MG63 (cell line): ENCODE data around the gene NDUFS2. TPM values are rescaled to one million over a fixed set of nuclear protein-coding genes. Genes with fewer than 3 reads are reported as not detected.
"Not testable (repeated sequence)": the region's sequence is repeated elsewhere in the genome, so short reads cannot be mapped to it uniquely, and the experiment has no call there.

Source experiments
- DNase-seq: peaks from one replicate; pipeline ENCODE4 v3.0.0-alpha.2; 2020
- H3K27me3 ChIP-seq: fragments of 250-450 bp; sonication (Bioruptor Pico); 2 replicates; pipeline ENCODE4 v1.5.1; 2020; ENCODE audit warnings: mild to moderate bottlenecking, moderate library complexity
- H3K36me3 ChIP-seq: fragments of 250-450 bp; sonication (Bioruptor Pico); 2 replicates; pipeline ENCODE4 v1.5.1; 2020; ENCODE audit warnings: mild to moderate bottlenecking, moderate library complexity
- H3K4me3 ChIP-seq: fragments of 250-450 bp; sonication (Bioruptor Pico); 2 replicates; pipeline ENCODE4 v1.5.1; 2020; ENCODE audit warnings: mild to moderate bottlenecking, moderate library complexity
- H3K9me3 ChIP-seq: fragments of 250-450 bp; sonication (Bioruptor Pico); 2 replicates; pipeline ENCODE4 v1.5.1; 2020; ENCODE audit warnings: mild to moderate bottlenecking, moderate library complexity
- total RNA-seq: library from RNA; depleted of rRNA; stranded (reverse); fragments of >200 nt; shearing (Covaris generic); gene quantifications from 2 replicates; pipeline ENCODE4 v1.2.3, GENCODE V29; 2014; ENCODE audit warnings: low replicate concordance; rRNA removed

The NDUFS2 gene
- total RNA-seq, 1 experiment from 2014 or later, result 194 TPM

DNA sequence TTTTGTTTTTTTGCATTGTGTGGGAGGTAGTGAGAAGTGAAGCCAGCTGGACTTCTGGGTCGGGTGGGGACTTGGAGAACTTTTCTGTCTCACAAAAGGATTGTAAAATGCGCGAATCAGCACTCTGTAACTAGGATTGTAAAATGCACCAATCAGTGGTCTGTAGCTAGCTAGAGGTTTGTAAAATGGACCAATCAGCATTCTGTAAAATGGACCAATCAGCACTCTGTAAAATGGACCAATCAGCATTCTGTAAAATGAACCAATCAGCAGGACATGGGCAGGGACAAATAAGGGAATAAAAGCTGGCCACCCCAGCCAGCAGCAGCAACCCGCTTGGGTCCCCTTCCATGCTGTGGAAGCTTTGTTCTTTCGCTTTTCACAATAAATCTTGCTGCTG, 47.9 kb downstream of the NDUFS2 start:
- H3K9me3 ChIP-seq, result not testable (repeated sequence)

GRCh38 chr1:161250829-161251228, 48.7 kb downstream of the NDUFS2 start:
- H3K9me3 ChIP-seq, result no peaks in the 10 kb centered on the region
- H3K36me3 ChIP-seq, result no peaks in the 10 kb centered on the region
- DNase-seq, result no peak
- H3K27me3 ChIP-seq, result no peaks in the 10 kb centered on the region
- H3K4me3 ChIP-seq, result no peak overlapping the region

More for the DNA sequence above, 47.9 kb downstream of the NDUFS2 start:
- H3K27me3 ChIP-seq, H3K36me3 ChIP-seq, H3K4me3 ChIP-seq, DNase-seq: not testable (repeated sequence)

GRCh38 chr1:161251579-161251978, 49.4 kb downstream of the NDUFS2 start:
- no peak for DNase-seq

DNA sequence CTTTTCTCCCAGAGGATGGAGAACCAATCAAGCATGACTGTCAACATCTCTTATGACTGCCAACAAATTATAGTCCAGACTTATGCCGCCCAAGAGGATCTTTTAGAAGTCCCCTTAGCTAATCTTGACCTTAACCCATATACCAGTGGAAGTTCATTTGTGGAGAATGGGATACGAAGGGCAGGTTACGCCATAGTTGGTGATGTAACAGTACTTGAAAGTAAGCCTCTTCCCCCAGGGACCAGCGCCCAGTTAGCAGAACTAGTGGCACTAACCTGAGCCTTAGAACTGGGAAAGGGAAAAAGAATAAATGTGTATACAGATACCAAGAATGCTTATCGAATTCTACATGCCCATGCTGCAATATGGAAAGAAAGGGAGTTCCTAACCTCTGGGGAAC, 53.1 kb downstream of the NDUFS2 start:
- not testable (repeated sequence) for H3K36me3 ChIP-seq, H3K9me3 ChIP-seq, H3K4me3 ChIP-seq, DNase-seq
- peaks cover 19% of the 10 kb centered on the region for H3K27me3 ChIP-seq

More at GRCh38 chr1:161251579-161251978, 49.4 kb downstream of the NDUFS2 start:
- Histone ChIP-seq H3K9me3 (no peaks in the 10 kb centered on the region), H3K36me3 (no peaks in the 10 kb centered on the region), H3K4me3 (no peak overlapping the region), H3K27me3 (no peaks in the 10 kb centered on the region)

DNA sequence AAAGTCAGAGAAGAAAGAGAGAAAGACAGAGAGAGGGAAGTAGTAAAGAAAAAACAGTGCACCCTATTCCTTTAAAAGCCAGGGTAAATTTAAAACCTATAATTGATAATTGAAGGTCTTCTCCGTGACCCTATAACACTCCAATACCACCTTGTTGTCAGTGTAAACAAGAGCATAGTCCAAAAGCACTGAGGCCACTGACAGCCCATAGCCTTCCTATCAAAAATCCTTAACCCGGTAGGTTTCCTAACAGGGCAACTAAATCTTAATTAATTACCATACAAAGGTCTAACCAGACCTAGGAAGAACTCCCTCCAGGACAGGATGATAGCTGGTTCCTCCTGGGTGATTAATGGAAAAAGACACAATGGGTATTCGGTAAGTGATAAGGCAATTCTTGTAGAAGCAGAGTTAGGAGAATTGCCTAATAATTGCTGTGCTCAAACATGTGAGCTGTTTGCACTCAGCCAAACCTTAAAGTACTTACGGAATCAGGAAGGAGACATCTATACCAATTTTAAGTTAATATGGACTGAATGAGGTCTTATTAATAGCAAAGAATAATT, 53.9 kb downstream of the NDUFS2 start:
- DNase-seq, result not testable (repeated sequence)
- H3K27me3 ChIP-seq, result peaks cover 26% of the 10 kb centered on the region

GRCh38 chr1:161257109-161257508, 54.9 kb downstream of the NDUFS2 start:
- not testable (repeated sequence) for H3K36me3 ChIP-seq, DNase-seq, H3K9me3 ChIP-seq, H3K4me3 ChIP-seq
- peaks cover 35% of the 10 kb centered on the region for H3K27me3 ChIP-seq

More for the DNA sequence above, 53.9 kb downstream of the NDUFS2 start:
- not testable (repeated sequence) for H3K4me3 ChIP-seq, H3K9me3 ChIP-seq, H3K36me3 ChIP-seq

DNA sequence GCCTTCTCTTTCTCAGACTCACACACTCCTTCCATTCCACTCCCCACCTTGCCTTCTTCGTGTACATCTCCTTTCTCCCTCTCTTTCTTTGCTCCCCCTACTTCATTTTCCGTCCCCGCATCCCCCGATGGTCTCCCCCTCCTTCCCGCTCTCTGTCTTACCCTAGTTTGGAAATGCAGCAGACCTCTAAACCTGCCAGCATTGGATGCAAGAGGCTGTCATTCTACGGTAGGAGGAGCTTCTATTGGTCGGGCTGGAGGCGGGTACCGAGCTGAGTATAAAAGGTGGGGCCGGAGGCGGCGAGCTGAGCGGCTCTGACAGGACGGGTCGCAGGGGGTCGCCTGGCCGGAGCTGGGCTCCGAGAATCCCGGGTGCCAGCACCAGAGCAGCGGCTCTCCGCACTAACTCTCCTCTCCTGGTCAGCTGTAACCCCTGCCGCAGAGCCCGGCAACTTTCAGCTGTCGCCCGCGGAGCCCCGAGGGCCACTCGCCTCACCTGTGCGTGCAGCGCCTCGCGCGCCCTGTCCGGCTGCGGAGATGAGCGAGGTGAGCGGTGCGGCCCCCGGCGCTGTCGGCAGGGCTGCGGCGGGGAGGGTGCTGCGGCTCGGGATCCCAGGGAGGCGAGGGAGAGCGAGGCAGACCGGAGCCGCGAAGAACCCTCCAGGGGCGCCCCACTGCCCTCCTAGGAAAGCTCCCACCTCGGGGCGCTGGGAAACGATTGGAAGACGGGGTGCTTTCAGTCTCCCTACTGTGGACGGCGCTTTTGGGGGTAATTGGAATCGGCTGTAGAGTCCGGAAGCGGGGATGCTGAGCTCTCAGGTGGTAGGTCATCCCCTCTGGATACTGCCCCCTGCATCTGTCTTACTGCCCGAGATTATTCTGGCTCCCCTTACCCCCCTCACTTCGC, 56.5 kb downstream of the NDUFS2 start, which contains the start of gene PCP4L1:
Gene PCP4L1 (plus strand): TSS at position 307 of the 906 bp plus-strand sequence. CDS start 230 bp downstream, at position 537.
- DNase-seq, result no peak
- peaks cover 35% of the 10 kb centered on the region for H3K27me3 ChIP-seq
- H3K36me3 ChIP-seq, result no peaks in the 10 kb centered on the region
- H3K4me3 ChIP-seq, result no peak within 1 kb of the TSS
- peaks cover 6% of the 10 kb centered on the region; the same call in 1 of the 2 replicates for H3K9me3 ChIP-seq

DNA sequence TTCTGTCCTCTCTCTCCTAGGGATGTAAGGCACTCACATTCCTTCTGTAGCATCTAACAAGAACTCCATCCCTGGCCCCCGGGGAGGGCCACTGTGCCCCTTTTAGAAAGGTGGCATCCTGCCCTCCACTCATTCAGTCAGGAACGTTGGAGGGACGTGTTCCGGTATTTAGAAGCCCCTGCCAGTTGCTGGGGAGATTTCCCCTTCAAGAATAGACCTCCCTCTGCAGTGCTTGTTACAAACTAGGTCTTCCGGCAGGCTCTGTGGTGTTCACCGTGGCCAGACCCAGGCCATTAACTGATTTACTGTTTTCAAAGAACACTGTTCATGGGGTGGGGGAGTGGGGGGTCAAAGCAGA, 57.2 kb downstream of the NDUFS2 start:
- Histone ChIP-seq H3K36me3 (no peaks in the 10 kb centered on the region), H3K9me3 (peaks cover 6% of the 10 kb centered on the region; the same call in 1 of the 2 replicates), H3K27me3 (peaks cover 35% of the 10 kb centered on the region), H3K4me3 (no peak overlapping the region)
- no peak for DNase-seq

GRCh38 chr1:161259765-161260164, 57.6 kb downstream of the NDUFS2 start:
- H3K9me3 ChIP-seq, result peaks cover 6% of the 10 kb centered on the region; the same call in 1 of the 2 replicates
- H3K4me3 ChIP-seq, result no peak overlapping the region
- no peaks in the 10 kb centered on the region for H3K36me3 ChIP-seq
- peaks cover 35% of the 10 kb centered on the region for H3K27me3 ChIP-seq
- DNase-seq, result no peak

GRCh38 chr1:161260376-161261260, 58.5 kb downstream of the NDUFS2 start:
- Histone ChIP-seq H3K36me3 (no peaks in the 10 kb centered on the region), H3K9me3 (peaks cover 6% of the 10 kb centered on the region; the same call in 1 of the 2 replicates), H3K4me3 (no peak overlapping the region), H3K27me3 (peaks cover 35% of the 10 kb centered on the region)
- no peak for DNase-seq

DNA sequence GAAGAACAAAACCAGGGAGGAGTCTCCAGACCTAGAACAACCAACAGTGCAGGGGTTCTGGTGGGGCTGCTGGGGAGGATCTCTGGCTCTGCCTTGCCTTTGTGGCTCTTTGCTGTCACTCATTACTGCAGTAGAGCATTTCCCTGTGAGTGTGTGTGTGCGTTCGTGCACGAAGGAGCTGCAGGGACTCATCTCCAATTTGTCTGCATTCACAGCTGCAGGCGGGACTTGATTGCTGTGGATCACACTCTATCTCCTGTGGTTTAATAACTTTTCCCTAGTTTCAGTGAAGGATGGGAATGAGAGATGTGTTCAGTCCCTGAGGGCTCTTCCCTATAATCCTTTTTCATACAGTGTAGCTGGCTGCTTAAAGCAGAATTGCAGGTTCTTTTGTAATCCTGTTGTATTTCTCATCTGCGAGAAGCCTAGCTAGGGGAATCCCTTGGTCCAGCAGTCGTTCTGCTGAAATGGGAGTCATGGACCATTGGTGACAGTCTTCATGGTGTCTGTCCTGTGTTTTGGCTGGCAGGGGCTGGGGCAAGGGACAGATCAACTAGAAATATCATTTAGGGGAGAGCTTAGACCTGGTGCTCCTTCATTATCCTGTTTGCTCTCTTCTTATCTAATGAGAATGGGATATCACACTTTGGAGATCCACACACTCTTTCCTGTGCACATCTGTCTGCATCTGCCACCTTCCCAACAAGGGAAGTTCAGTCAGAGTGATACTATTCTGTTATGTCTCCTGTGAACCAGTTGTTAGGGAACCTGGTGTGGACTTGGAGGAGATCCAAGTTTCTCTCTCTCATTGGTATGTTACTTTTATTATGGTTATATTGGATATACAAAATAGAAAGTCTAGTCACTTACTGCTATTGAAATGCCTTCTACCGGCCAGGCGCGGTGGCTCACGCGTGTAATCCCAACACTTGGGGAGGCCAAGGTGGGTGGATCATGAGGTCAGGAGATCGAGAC, 59.4 kb downstream of the NDUFS2 start:
- peaks cover 6% of the 10 kb centered on the region; the same call in 1 of the 2 replicates for H3K9me3 ChIP-seq
- no peaks in the 10 kb centered on the region for H3K36me3 ChIP-seq
- no peak overlapping the region for H3K4me3 ChIP-seq
- DNase-seq, result no peak
- H3K27me3 ChIP-seq, result peaks cover 35% of the 10 kb centered on the region

Other genes starting within 250 kb of the NDUFS2 start
- gene ITLN2, start 247.6 kb upstream of the NDUFS2 start, total RNA-seq, result not detected in 2 replicates
- gene F11R, start 181.2 kb upstream of the NDUFS2 start, total RNA-seq, result 0.22 and 1.7 TPM in 2 replicates
- not detected in 2 replicates for gene TSTD1, start 163.4 kb upstream of the NDUFS2 start, total RNA-seq
- gene USF1, start 156.4 kb upstream of the NDUFS2 start, total RNA-seq, result 102 and 103 TPM in 2 replicates
- not detected in 2 replicates for gene ARHGAP30, start 132.5 kb upstream of the NDUFS2 start, total RNA-seq
- not detected in 2 replicates for gene NECTIN4, start 112.8 kb upstream of the NDUFS2 start, total RNA-seq
- not detected in 2 replicates for gene KLHDC9, start 104.0 kb upstream of the NDUFS2 start, total RNA-seq
- 32.6 and 36.1 TPM in 2 replicates for gene PFDN2, start 84.3 kb upstream of the NDUFS2 start, total RNA-seq
- gene NIT1, start 84.3 kb upstream of the NDUFS2 start, total RNA-seq, result 8.9 and 14.1 TPM in 2 replicates
- 33.2 and 39.8 TPM in 2 replicates for gene DEDD, start 69.7 kb upstream of the NDUFS2 start, total RNA-seq
- gene UFC1, start 48.4 kb upstream of the NDUFS2 start, total RNA-seq, result 118 and 178 TPM in 2 replicates
- 3.5 and 4.2 TPM in 2 replicates for gene USP21, start 42.9 kb upstream of the NDUFS2 start, total RNA-seq
- gene PPOX, start 35.9 kb upstream of the NDUFS2 start, total RNA-seq, result 7.9 and 40.3 TPM in 2 replicates
- 20.5 and 25.7 TPM in 2 replicates for gene B4GALT3, start 24.9 kb upstream of the NDUFS2 start, total RNA-seq
- 3.6 and 5.2 TPM in 2 replicates for gene ADAMTS4, start 3.3 kb upstream of the NDUFS2 start, total RNA-seq
- 5.3 TPM in 1 of 2 replicates, not detected in the other for gene FCER1G, start 12.9 kb downstream of the NDUFS2 start, total RNA-seq
- gene APOA2, start 21.3 kb downstream of the NDUFS2 start, total RNA-seq, result not detected in 2 replicates
- gene TOMM40L, start 23.7 kb downstream of the NDUFS2 start, total RNA-seq, result 24.0 and 39.6 TPM in 2 replicates
- gene NR1I3, start 35.8 kb downstream of the NDUFS2 start, total RNA-seq, result not detected in 2 replicates
- gene PCP4L1, start 56.4 kb downstream of the NDUFS2 start, total RNA-seq, result not detected in 2 replicates
- 0.07 TPM in 1 of 2 replicates, not detected in the other for gene MPZ, start 107.6 kb downstream of the NDUFS2 start, total RNA-seq
- gene SDHC, start 112.0 kb downstream of the NDUFS2 start, total RNA-seq, result 466 and 501 TPM in 2 replicates
- gene CFAP126, start 165.5 kb downstream of the NDUFS2 start, total RNA-seq, result not detected in 2 replicates